Omental fat pad (tissue), 4 donors: ENCODE measurements around the gene RRAS2. TPM values are rescaled to one million over a fixed set of nuclear protein-coding genes. Genes with fewer than 3 reads are reported as not detected.
"Not testable (repeated sequence)": the region's sequence is repeated elsewhere in the genome, so short reads cannot be mapped to it uniquely, and the experiment has no call there.

Experiments
- ATAC-seq: fragments of 150-250 bp; one replicate; pipeline ENCODE4 v1.9.1; 2016; ENCODE audit warnings: mild to moderate bottlenecking, moderate library complexity; ENCODE audit not compliant: low FRiP score
- DNase-seq: peaks from one replicate; pipeline ENCODE4 v3.0.0-alpha.2; 2019; ENCODE audit warnings: low spot score
- CTCF ChIP-seq, 3 donors: fragments of 450-650 bp; IDR thresholded peaks; one replicate each; pipeline ENCODE4 v1.5.1; 2016 to 2017; ENCODE audit warnings: antibody characterized with exemption in 3 of 3, mild to moderate bottlenecking in 3 of 3, moderate library complexity in 2 of 3
- total RNA-seq, 4 donors: library from RNA; depleted of rRNA; stranded (reverse); fragments of >200 nt; gene quantifications; one replicate each; pipeline ENCODE4 v1.1.0, GENCODE V29; 2016

RRAS2 gene
- total RNA-seq, 4 donors from 2014 or later, result 33.9 to 80.3 (median 70.7) TPM

GRCh38 chr11:14253840-14254239 is 105.1 kb downstream of the RRAS2 start:
- no peak for DNase-seq
- TF ChIP-seq CTCF (IDR thresholded peaks at IDR 0.05), result no peak
- ATAC-seq, result no peak

GRCh38 chr11:14253421-14253820 is 105.6 kb downstream of the RRAS2 start:
- ATAC-seq, result no peak

GRCh38 chr11:14252501-14252900 is 106.5 kb downstream of the RRAS2 start:
- ATAC-seq, DNase-seq: not testable (repeated sequence)

More at GRCh38 chr11:14253421-14253820, 105.6 kb downstream of the RRAS2 start:
- no peak for TF ChIP-seq CTCF (IDR thresholded peaks at IDR 0.05)
- DNase-seq, result no peak

GRCh38 chr11:14251754-14252153 is 107.2 kb downstream of the RRAS2 start:
- no peak for ATAC-seq
- no peak for TF ChIP-seq CTCF (IDR thresholded peaks at IDR 0.05)
- no peak for DNase-seq

- DNase-seq (no peak), ATAC-seq (peak; percentile 7)
- peak in 2 of 3 donors; percentile 34 to 84 for TF ChIP-seq CTCF (IDR thresholded peaks at IDR 0.05)
Observed at GRCh38 chr11:14249121-14249963, 109.6 kb downstream of the RRAS2 start.

- no peak for TF ChIP-seq CTCF (IDR thresholded peaks at IDR 0.05)
- no peak for ATAC-seq
- no peak for DNase-seq
Observed at GRCh38 chr11:14248580-14248981, 110.4 kb downstream of the RRAS2 start.

- TF ChIP-seq CTCF (IDR thresholded peaks at IDR 0.05), result no peak
- no peak for DNase-seq
- no peak for ATAC-seq
Observed at GRCh38 chr11:14245444-14245843, 113.5 kb downstream of the RRAS2 start.
